ENCODE results near the gene ZNF223. TPM values are rescaled to one million over a fixed set of nuclear protein-coding genes. Genes with fewer than 3 reads are reported as not detected.
A peak's percentile ranks its signal among the peaks of the same experiment; 100 is the strongest.

Gene ZNF223
- total and polyA plus RNA-seq, 9 of the 15 experiments (the other 6 are each of a cell fraction or from before 2014, with no cell fraction given) = 0.21 to 1.8 (median 0.71) TPM

DNA sequence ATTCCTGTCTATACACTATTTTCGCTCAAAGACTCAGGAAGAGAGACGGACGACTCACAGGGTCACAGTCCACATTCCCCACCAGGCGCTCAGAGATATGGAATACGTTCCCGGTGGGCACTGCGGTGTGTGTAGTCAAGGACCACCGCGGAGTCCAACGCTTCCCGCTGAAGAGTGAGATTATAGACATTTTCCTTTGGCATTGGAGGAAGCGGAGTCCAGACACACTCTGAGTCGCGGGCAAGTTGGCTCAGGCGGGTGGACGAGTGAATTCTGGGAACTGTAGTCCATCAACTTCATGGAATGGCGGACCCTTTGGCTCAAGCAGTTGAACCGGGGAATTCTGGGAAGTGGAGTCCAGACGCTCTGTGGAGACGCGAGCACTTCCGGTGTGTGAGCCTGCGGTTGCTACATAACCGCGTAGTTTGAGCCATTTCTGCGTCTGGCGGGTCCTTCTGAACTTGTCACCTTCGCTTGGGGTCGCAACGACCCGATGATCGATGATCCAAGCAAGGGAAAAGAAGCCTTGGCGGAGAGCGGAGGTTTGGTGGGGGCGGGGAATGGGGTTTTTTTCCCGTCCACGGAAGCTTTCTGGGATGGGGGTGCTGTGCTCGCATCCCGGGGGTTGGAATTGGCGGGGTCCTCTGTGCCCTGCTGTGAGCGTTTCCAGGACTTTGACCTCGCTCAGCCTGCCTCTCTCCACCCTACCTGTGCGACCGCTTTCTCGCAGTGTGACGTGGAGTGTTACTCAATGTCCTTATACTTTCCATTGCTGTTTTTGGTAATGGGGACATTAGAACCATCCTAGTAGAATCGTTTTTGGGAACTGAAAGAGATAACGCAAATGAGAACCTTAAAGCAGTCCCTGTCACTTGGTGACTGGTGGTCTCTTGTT, 49.0 kb upstream of the ZNF223 start, which contains the start of gene ZNF230 (continued):
- TF ChIP-seq, protein P1, sequence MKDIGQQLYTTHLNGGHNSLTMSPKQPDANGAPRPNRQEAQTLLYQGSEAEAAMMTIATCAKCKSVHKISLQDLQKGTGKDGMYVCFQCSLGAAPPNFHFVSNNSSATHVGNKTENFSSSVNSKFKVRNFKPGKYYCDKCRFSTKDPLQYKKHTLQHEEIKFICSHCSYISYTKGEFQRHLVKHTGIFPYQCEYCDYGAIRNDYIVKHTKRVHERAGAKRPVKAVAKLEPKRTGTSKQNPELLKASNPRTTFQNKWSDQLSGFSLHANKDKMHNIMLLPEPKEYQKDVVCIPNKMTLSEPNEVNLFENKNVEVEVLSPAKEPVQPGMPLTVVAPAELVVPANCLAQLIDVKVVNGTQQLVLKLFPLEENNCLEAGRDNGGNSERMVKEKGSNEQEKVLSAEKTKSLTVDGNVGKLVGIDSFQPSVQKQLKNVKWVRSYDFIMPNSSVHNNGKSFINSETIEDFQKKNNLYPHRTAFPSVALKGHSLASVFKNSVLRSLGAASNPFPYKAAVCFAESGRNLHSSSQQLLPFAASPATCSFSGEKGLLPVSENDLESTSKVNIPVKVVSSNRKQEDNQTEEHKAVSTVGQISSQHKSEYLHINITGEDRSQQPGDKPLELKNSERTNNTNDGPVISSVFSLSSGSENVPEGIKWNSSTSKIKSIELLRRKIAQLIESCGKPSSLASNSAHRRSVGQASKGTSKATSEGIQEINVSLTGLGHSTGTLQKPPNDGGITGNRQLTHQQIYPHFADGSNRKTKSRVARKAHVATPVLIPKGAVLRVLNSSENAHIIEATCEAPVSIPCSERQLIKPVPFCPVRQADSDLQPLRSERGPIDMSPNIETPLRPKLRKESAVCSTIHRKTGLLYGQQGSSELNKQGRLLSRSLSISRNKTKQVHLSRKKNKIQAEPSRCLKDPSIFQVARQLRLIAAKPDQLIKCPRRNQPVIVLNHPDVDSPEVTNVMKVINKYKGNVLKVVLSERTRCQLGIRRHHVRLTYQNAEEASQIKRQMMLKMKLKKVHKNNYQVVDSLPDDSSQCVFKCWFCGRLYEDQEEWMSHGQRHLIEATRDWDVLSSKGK (CRISPR knock-in tag; IDR thresholded peaks at IDR 0.05) = no peak
- TF ChIP-seq GTF2F1 (IDR thresholded peaks at IDR 0.05; ENCODE audit: low read depth, low read length) (no peak), CCNT2 (IDR thresholded peaks at IDR 0.05; ENCODE audit: borderline replicate concordance, extremely low read depth, insufficient read length, low read depth, low read length) (no peak), ZNF224 (CRISPR knock-in tag; IDR thresholded peaks at IDR 0.05) (no peak), BRD4 (IDR thresholded peaks at IDR 0.05) (no peak), RUNX1 (IDR thresholded peaks at IDR 0.05; ENCODE audit: low read depth) (no peak), ZC3H8 (IDR thresholded peaks at IDR 0.05) (no peak), POLR2AphosphoS5 (IDR thresholded peaks at IDR 0.05; ENCODE audit: control insufficient read depth, insufficient read depth, low read depth, low read length) (peak; percentile 41; the same call in 1 of the 2 replicates), BHLHE40 (IDR thresholded peaks at IDR 0.05; ENCODE audit: low read length) (0 out of 2 replicates have a peak, but pooled peaks have one; percentile 26), TCF7 (IDR thresholded peaks at IDR 0.05; ENCODE audit: borderline replicate concordance) (no peak), KLF10 (CRISPR knock-in tag; IDR thresholded peaks at IDR 0.05) (no peak), HNRNPK (IDR thresholded peaks at IDR 0.05; ENCODE audit: low read depth, low read length, poor library complexity, severe bottlenecking) (no peak), POLR2A (conservative IDR thresholded peaks at IDR 0.05) (peak; percentile 74), ETV5 (CRISPR knock-in tag; IDR thresholded peaks at IDR 0.05; ENCODE audit: low read depth) (peak; percentile 58; the same call in 1 of the 2 replicates)
- TF ChIP-seq, protein P2, sequence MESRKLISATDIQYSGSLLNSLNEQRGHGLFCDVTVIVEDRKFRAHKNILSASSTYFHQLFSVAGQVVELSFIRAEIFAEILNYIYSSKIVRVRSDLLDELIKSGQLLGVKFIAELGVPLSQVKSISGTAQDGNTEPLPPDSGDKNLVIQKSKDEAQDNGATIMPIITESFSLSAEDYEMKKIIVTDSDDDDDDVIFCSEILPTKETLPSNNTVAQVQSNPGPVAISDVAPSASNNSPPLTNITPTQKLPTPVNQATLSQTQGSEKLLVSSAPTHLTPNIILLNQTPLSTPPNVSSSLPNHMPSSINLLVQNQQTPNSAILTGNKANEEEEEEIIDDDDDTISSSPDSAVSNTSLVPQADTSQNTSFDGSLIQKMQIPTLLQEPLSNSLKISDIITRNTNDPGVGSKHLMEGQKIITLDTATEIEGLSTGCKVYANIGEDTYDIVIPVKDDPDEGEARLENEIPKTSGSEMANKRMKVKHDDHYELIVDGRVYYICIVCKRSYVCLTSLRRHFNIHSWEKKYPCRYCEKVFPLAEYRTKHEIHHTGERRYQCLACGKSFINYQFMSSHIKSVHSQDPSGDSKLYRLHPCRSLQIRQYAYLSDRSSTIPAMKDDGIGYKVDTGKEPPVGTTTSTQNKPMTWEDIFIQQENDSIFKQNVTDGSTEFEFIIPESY (CRISPR knock-in tag; IDR thresholded peaks at IDR 0.05) = no peak
- TF ChIP-seq, protein P3, sequence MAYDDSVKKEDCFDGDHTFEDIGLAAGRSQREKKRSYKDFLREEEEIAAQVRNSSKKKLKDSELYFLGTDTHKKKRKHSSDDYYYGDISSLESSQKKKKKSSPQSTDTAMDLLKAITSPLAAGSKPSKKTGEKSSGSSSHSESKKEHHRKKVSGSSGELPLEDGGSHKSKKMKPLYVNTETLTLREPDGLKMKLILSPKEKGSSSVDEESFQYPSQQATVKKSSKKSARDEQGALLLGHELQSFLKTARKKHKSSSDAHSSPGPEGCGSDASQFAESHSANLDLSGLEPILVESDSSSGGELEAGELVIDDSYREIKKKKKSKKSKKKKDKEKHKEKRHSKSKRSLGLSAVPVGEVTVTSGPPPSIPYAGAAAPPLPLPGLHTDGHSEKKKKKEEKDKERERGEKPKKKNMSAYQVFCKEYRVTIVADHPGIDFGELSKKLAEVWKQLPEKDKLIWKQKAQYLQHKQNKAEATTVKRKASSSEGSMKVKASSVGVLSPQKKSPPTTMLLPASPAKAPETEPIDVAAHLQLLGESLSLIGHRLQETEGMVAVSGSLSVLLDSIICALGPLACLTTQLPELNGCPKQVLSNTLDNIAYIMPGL (CRISPR knock-in tag; IDR thresholded peaks at IDR 0.05) = no peak
- TF ChIP-seq, protein P4, sequence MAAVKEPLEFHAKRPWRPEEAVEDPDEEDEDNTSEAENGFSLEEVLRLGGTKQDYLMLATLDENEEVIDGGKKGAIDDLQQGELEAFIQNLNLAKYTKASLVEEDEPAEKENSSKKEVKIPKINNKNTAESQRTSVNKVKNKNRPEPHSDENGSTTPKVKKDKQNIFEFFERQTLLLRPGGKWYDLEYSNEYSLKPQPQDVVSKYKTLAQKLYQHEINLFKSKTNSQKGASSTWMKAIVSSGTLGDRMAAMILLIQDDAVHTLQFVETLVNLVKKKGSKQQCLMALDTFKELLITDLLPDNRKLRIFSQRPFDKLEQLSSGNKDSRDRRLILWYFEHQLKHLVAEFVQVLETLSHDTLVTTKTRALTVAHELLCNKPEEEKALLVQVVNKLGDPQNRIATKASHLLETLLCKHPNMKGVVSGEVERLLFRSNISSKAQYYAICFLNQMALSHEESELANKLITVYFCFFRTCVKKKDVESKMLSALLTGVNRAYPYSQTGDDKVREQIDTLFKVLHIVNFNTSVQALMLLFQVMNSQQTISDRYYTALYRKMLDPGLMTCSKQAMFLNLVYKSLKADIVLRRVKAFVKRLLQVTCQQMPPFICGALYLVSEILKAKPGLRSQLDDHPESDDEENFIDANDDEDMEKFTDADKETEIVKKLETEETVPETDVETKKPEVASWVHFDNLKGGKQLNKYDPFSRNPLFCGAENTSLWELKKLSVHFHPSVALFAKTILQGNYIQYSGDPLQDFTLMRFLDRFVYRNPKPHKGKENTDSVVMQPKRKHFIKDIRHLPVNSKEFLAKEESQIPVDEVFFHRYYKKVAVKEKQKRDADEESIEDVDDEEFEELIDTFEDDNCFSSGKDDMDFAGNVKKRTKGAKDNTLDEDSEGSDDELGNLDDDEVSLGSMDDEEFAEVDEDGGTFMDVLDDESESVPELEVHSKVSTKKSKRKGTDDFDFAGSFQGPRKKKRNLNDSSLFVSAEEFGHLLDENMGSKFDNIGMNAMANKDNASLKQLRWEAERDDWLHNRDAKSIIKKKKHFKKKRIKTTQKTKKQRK (IDR thresholded peaks at IDR 0.05; ENCODE audit: borderline replicate concordance, low read depth, low read length) = no peak
